Measurements from ENCODE around the gene ZNF24. TPM values are rescaled to one million over a fixed set of nuclear protein-coding genes. Genes with fewer than 3 reads are reported as not detected.
A peak's percentile ranks its signal among the peaks of the same experiment; 100 is the strongest.

ZNF24 gene
- total RNA-seq, 2 experiments from 2014 or later, result 40.6 to 48.6 TPM

- POLR2A ChIA-PET, result interaction anchor here (1.1 kb wide), 1 partner anchor 18 kb away, joined by 3 read pairs; no protein-coding TSS in a partner anchor
- H3K27me3 Mint-ChIP-seq, result no peaks in the 10 kb centered on the region
- H3K4me3 Mint-ChIP-seq, result no peak overlapping the region
- DNase-seq, result no peak
- intact Hi-C loops (cut with micrococcal nuclease), result no loop called here
- H3K36me3 Mint-ChIP-seq, result peaks cover 6% of the 10 kb centered on the region
- no peak overlapping the region for H3K27ac Mint-ChIP-seq
- CTCF ChIA-PET, result no interaction called here
- H3K4me1 Mint-ChIP-seq (ENCODE audit: low read depth), result peaks cover 2% of the 10 kb centered on the region
- H3K9me3 Mint-ChIP-seq, result peaks cover 6% of the 10 kb centered on the region
These were observed 17.4 kb downstream of the ZNF24 start for GRCh38 chr18:35326695-35327387.

- Mint-ChIP-seq H3K4me1 (ENCODE audit: low read depth) (peaks cover 2% of the 10 kb centered on the region), H3K9me3 (peaks cover 6% of the 10 kb centered on the region), H3K27me3 (no peaks in the 10 kb centered on the region), H3K27ac (no peak overlapping the region), H3K4me3 (no peak overlapping the region), H3K36me3 (peaks cover 6% of the 10 kb centered on the region)
- DNase-seq, result no peak
- intact Hi-C loops (cut with micrococcal nuclease), result no loop called here
- POLR2A ChIA-PET, result no interaction called here
- CTCF ChIA-PET, result no interaction called here
These were observed 19.1 kb downstream of the ZNF24 start for GRCh38 chr18:35324926-35325655.

GRCh38 chr18:35322486-35323458 lies 21.4 kb downstream of the ZNF24 start:
- DNase-seq, result no peak
- no peaks in the 10 kb centered on the region for H3K9me3 Mint-ChIP-seq
- no peak overlapping the region for H3K27ac Mint-ChIP-seq
- H3K36me3 Mint-ChIP-seq, result peaks cover 3% of the 10 kb centered on the region
- no peaks in the 10 kb centered on the region for H3K27me3 Mint-ChIP-seq
- no peak overlapping the region for H3K4me3 Mint-ChIP-seq
- CTCF ChIA-PET, result no interaction called here
- H3K4me1 Mint-ChIP-seq (ENCODE audit: low read depth), result peaks cover 2% of the 10 kb centered on the region
- intact Hi-C loops (cut with micrococcal nuclease), result no loop called here
- POLR2A ChIA-PET, result no interaction called here

GRCh38 chr18:35311496-35311895 lies 32.7 kb downstream of the ZNF24 start:
- H3K4me3 Mint-ChIP-seq, result no peak overlapping the region
- H3K36me3 Mint-ChIP-seq, result peaks cover 44% of the 10 kb centered on the region
- no peaks in the 10 kb centered on the region for H3K27me3 Mint-ChIP-seq
- ChIA-PET CTCF (no interaction called here), POLR2A (no interaction called here)
- DNase-seq, result no peak
- H3K9me3 Mint-ChIP-seq, result peaks cover 81% of the 10 kb centered on the region
- H3K27ac Mint-ChIP-seq, result no peak overlapping the region
- no peaks in the 10 kb centered on the region for H3K4me1 Mint-ChIP-seq (ENCODE audit: low read depth)
- intact Hi-C loops (cut with micrococcal nuclease), result no loop called here

GRCh38 chr18:35306588-35307250 lies 37.5 kb downstream of the ZNF24 start:
- no peak overlapping the region for H3K4me3 Mint-ChIP-seq
- H3K27me3 Mint-ChIP-seq, result no peaks in the 10 kb centered on the region
- DNase-seq, result no peak
- H3K9me3 Mint-ChIP-seq, result peaks cover 90% of the 10 kb centered on the region
- H3K27ac Mint-ChIP-seq, result no peak overlapping the region
- no peaks in the 10 kb centered on the region for H3K4me1 Mint-ChIP-seq (ENCODE audit: low read depth)
- intact Hi-C loops (cut with micrococcal nuclease), result no loop called here
- peaks cover 85% of the 10 kb centered on the region for H3K36me3 Mint-ChIP-seq
- POLR2A ChIA-PET, result no interaction called here
- CTCF ChIA-PET, result no interaction called here

- Mint-ChIP-seq H3K27ac (no peak overlapping the region), H3K4me3 (no peak overlapping the region), H3K36me3 (peaks cover 93% of the 10 kb centered on the region), H3K27me3 (no peaks in the 10 kb centered on the region), H3K4me1 (ENCODE audit: low read depth) (no peaks in the 10 kb centered on the region), H3K9me3 (peaks cover 90% of the 10 kb centered on the region)
- ChIA-PET CTCF (interaction anchor here (1.5 kb wide), 1 partner anchor 15 kb away, joined by 3 read pairs; no protein-coding TSS in a partner anchor), POLR2A (interaction anchor here (1.4 kb wide), 1 partner anchor 63 kb away, joined by 3 read pairs; the partner anchor contains the start of gene ZNF397)
- intact Hi-C loops (cut with micrococcal nuclease), result no loop called here
- no peak for DNase-seq
These were observed 40.6 kb downstream of the ZNF24 start for GRCh38 chr18:35303610-35304009.

GRCh38 chr18:35296060-35296459 lies 48.2 kb downstream of the ZNF24 start:
- peaks cover 71% of the 10 kb centered on the region for H3K36me3 Mint-ChIP-seq
- CTCF ChIA-PET, result no interaction called here
- H3K27me3 Mint-ChIP-seq, result no peaks in the 10 kb centered on the region
- peaks cover 22% of the 10 kb centered on the region for H3K4me1 Mint-ChIP-seq (ENCODE audit: low read depth)
- intact Hi-C loops (cut with micrococcal nuclease), result no loop called here
- no peak for DNase-seq
- H3K27ac Mint-ChIP-seq, result no peak overlapping the region
- peaks cover 34% of the 10 kb centered on the region for H3K9me3 Mint-ChIP-seq
- no peak overlapping the region for H3K4me3 Mint-ChIP-seq
- POLR2A ChIA-PET, result no interaction called here

GRCh38 chr18:35291166-35291565 lies 53.1 kb downstream of the ZNF24 start:
- no peaks in the 10 kb centered on the region for H3K9me3 Mint-ChIP-seq
- intact Hi-C loops (cut with micrococcal nuclease), result loop anchor here (5.0 kb wide), 1 partner anchor 249 kb away; the partner anchor contains the start of gene MAPRE2
- CTCF ChIA-PET, result no interaction called here

GRCh38 chr18:35290094-35290735 lies 54.0 kb downstream of the ZNF24 start, which contains the start of gene ZSCAN30:
TSS of gene ZSCAN30 (minus strand) at chr18:35290229. CDS start at chr18:35264352, 25,877 bp downstream.
- H3K36me3 Mint-ChIP-seq, result peaks cover 30% of the 10 kb centered on the region

More at GRCh38 chr18:35291166-35291565, 53.1 kb downstream of the ZNF24 start:
- POLR2A ChIA-PET, result interaction anchor here (2.3 to 3.3 kb wide), 3 partner anchors 24 to 53 kb away, joined by 7 to 15 read pairs (median 15); partner anchors contain the start of genes ZNF24 and ZNF397
- Mint-ChIP-seq H3K36me3 (peaks cover 35% of the 10 kb centered on the region), H3K27ac (peak overlapping the region; percentile 93), H3K4me3 (peak overlapping the region; percentile 98), H3K27me3 (no peaks in the 10 kb centered on the region), H3K4me1 (ENCODE audit: low read depth) (peaks cover 37% of the 10 kb centered on the region)
- DNase-seq, result no peak

GRCh38 chr18:35289727-35290093 lies 54.5 kb downstream of the ZNF24 start:
- Mint-ChIP-seq H3K27me3 (no peaks in the 10 kb centered on the region), H3K9me3 (peaks cover 5% of the 10 kb centered on the region), H3K4me1 (ENCODE audit: low read depth) (peaks cover 37% of the 10 kb centered on the region), H3K4me3 (peak overlapping the region; percentile 98), H3K36me3 (peaks cover 29% of the 10 kb centered on the region), H3K27ac (peak overlapping the region; percentile 93)
- DNase-seq, result peak; percentile 53
- CTCF ChIA-PET, result interaction anchor here (0.6 to 1.4 kb wide), 4 partner anchors 9 to 84 kb away, joined by 3 to 4 read pairs (median 3); no protein-coding TSS in a partner anchor
- POLR2A ChIA-PET, result interaction anchor here (0.6 to 3.3 kb wide), 7 partner anchors 12 to 260 kb away, joined by 3 to 15 read pairs (median 5); partner anchors contain the start of genes ZNF24 and ZNF397
- intact Hi-C loops (cut with micrococcal nuclease), result loop anchor here (1.0 to 5.0 kb wide), 4 partner anchors 22 to 247 kb away; partner anchors contain the start of genes MAPRE2 and ZNF24

More at GRCh38 chr18:35290094-35290735, 54.0 kb downstream of the ZNF24 start, which contains the start of gene ZSCAN30:
- POLR2A ChIA-PET, result interaction anchor here (0.6 to 3.3 kb wide), 7 partner anchors 12 to 260 kb away, joined by 3 to 15 read pairs (median 5); partner anchors contain the start of genes ZNF24 and ZNF397
- H3K9me3 Mint-ChIP-seq, result peaks cover 5% of the 10 kb centered on the region
- CTCF ChIA-PET, result no interaction called here
- peaks cover 37% of the 10 kb centered on the region for H3K4me1 Mint-ChIP-seq (ENCODE audit: low read depth)
- intact Hi-C loops (cut with micrococcal nuclease), result loop anchor here (1.0 to 5.0 kb wide), 4 partner anchors 23 to 248 kb away; partner anchors contain the start of genes MAPRE2 and ZNF24
- no peaks in the 10 kb centered on the region for H3K27me3 Mint-ChIP-seq
- peak within 1 kb of the TSS; percentile 98 for H3K4me3 Mint-ChIP-seq
- H3K27ac Mint-ChIP-seq, result peak within 1 kb of the TSS; percentile 93
- peak; percentile 97 for DNase-seq
